Measurements from ENCODE around the gene CEP72. TPM values are rescaled to one million over a fixed set of nuclear protein-coding genes. Genes with fewer than 3 reads are reported as not detected.
"Not testable (repeated sequence)": the region's sequence is repeated elsewhere in the genome, so short reads cannot be mapped to it uniquely, and the experiment has no call there.

The CEP72 gene
- total and polyA plus RNA-seq, 2 of the 13 experiments (the other 11 are each of a cell fraction or from before 2014, with no cell fraction given) = 3.4 to 9.4 TPM

DNA sequence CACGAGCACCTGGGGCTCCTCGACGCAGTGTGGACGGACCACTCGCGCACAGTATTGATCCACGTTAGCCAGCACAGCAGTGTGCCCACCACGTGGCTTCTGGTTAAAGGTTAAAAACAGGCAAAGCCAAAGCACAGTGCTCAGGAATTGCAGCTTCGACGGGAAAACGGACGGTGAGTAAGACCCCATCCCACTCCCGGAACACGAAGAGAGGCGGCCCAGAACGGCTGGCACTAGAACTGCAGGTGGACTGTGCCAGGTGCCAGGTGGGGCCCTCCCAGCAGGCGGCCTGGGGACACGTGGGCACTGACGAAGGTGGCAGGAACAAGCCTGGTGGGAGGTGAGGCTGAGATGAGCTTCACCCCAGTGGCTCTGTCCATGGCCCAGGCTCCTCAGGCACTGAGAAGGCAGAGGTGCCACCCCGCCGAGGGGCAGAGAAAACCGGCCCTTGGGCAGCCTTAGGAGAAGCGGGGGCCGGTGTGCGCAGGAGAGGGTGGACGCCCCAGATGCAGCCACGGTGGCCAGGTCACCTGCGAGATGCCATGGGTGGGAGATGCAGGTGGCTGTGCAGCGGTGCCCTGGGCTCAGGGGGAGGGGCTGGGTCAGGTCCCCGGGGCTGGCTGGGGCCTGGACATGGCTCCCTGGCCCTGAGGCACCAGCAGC, 76.3 kb downstream of the CEP72 start:
- BruUV-seq (replicated peaks); H3K36me3 ChIP-seq (replicated peaks in 1 of 2; ENCODE audit: control insufficient read depth in 1 of 2, insufficient read depth in 2 of 2, low read length in 2 of 2); intact Hi-C loops (cut with micrococcal nuclease; ENCODE audit: unreplicated experiment); H3K9ac ChIP-seq (ENCODE audit: insufficient read depth, low read depth, low read length); FAIRE-seq; H3K79me2 ChIP-seq (ENCODE audit: insufficient read depth, low read length); ATAC-seq; H3K9me3 ChIP-seq (ENCODE audit: low read length); H4K20me1 ChIP-seq (ENCODE audit: insufficient read depth, low read length); H2AFZ ChIP-seq (ENCODE audit: low read length); DNase-seq (ENCODE audit: low spot score); H3K27ac ChIP-seq (ENCODE audit: extremely low read length, insufficient read depth, low read length); H3K4me1 ChIP-seq (ENCODE audit: insufficient read depth, low read length); H3K4me3 ChIP-seq (replicated peaks in 1 of 3; ENCODE audit: insufficient read depth in 1 of 3, low read depth in 2 of 3, low read length in 3 of 3); POLR2A ChIA-PET; CTCF ChIA-PET (ENCODE audit: low intra/inter-chr PET ratio, low total read pairs); H3K4me2 ChIP-seq (ENCODE audit: low read depth, low read length): not testable (repeated sequence)
- 21% methylated on average over 14 of the region's 30 CpGs for WGBS (ENCODE audit: low lambda C conversion rate)
- peaks cover 4 to 23% of the 10 kb centered on the region in 2 experiments; a peak in 4 of 5 replicates for H3K27me3 ChIP-seq (ENCODE audit: control insufficient read depth in 1 of 2, insufficient read depth in 2 of 2, low read length in 2 of 2)
- in situ Hi-C loops (cut with HindIII; ENCODE audit: extremely low pct_ligation_motif_present, low pct_unique_long_range_greater_than_20kb) = loop anchor here (10.0 kb wide), 1 partner anchor 86 kb away; no protein-coding TSS in a partner anchor

DNA sequence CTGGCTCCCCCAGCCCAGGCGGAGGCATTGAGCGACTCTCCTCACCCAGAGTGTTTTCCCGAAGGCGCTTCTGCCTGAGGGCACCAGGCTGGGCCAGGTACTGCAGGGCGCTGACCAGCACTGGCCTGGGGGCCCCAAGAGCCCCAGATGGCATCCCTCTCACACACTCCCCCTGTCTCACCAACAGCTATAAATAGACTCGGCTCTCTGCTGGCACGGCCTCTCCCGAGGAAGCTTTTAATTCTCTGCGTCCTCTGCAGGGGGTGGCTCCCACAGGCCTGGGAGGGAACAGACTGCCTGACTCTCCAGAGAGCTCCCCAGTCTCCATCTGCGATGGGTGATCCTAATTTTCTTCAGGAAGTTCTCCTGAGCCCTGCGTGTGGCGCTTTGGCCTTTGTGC, 78.2 kb downstream of the CEP72 start:
- in situ Hi-C loops (cut with HindIII; ENCODE audit: extremely low pct_ligation_motif_present, low pct_unique_long_range_greater_than_20kb); H4K20me1 ChIP-seq (ENCODE audit: insufficient read depth, low read length); H3K4me1 ChIP-seq (ENCODE audit: insufficient read depth, low read length); H3K9ac ChIP-seq (ENCODE audit: insufficient read depth, low read depth, low read length); BruUV-seq (replicated peaks); H3K4me3 ChIP-seq (replicated peaks in 1 of 3; ENCODE audit: insufficient read depth in 1 of 3, low read depth in 2 of 3, low read length in 3 of 3); H3K27ac ChIP-seq (ENCODE audit: extremely low read length, insufficient read depth, low read length); H3K79me2 ChIP-seq (ENCODE audit: insufficient read depth, low read length); H3K9me3 ChIP-seq (ENCODE audit: low read length); H2AFZ ChIP-seq (ENCODE audit: low read length); H3K36me3 ChIP-seq (replicated peaks in 1 of 2; ENCODE audit: control insufficient read depth in 1 of 2, insufficient read depth in 2 of 2, low read length in 2 of 2); DNase-seq (ENCODE audit: low spot score); H3K4me2 ChIP-seq (ENCODE audit: low read depth, low read length); intact Hi-C loops (cut with micrococcal nuclease; ENCODE audit: unreplicated experiment); CTCF ChIA-PET (ENCODE audit: low intra/inter-chr PET ratio, low total read pairs); POLR2A ChIA-PET: not testable (repeated sequence)
- H3K27me3 ChIP-seq (ENCODE audit: control insufficient read depth in 1 of 2, insufficient read depth in 2 of 2, low read length in 2 of 2) = peaks cover 0 to 11% of the 10 kb centered on the region in 2 experiments; a peak in 2 of 5 replicates
- WGBS (ENCODE audit: low lambda C conversion rate) = no CpG with 5 or more reads among the region's 12 CpGs
- FAIRE-seq (peak; percentile 36), ATAC-seq (peak; percentile 44)

DNA sequence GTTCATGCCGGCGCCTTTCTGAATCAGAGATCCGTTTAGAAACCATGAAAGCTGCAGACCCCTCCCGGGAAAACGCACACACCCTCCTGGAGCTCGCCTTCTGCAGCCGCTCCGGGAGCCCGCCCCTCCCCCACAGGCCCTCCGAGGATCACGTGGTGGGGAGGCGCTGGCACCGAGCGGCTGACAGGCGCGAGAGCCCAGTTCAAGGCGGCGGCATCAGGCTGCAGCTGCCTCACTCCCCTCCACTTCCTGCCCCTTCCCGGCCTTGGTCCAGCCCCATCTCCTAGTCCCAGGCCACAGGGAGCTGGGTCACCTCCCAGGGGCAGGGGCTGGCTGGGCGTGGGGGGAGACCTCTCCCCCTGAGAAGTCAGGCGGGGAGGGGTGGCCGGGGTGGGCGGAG, 78.9 kb downstream of the CEP72 start:
- H3K4me1 ChIP-seq (ENCODE audit: insufficient read depth, low read length); H3K27ac ChIP-seq (ENCODE audit: extremely low read length, insufficient read depth, low read length); H4K20me1 ChIP-seq (ENCODE audit: insufficient read depth, low read length); ATAC-seq; POLR2A ChIA-PET; H3K9ac ChIP-seq (ENCODE audit: insufficient read depth, low read depth, low read length); H3K4me2 ChIP-seq (ENCODE audit: low read depth, low read length); H3K27me3 ChIP-seq (ENCODE audit: control insufficient read depth in 1 of 2, insufficient read depth in 2 of 2, low read length in 2 of 2); CTCF ChIA-PET (ENCODE audit: low intra/inter-chr PET ratio, low total read pairs); in situ Hi-C loops (cut with HindIII; ENCODE audit: extremely low pct_ligation_motif_present, low pct_unique_long_range_greater_than_20kb); BruUV-seq (replicated peaks); H3K79me2 ChIP-seq (ENCODE audit: insufficient read depth, low read length); FAIRE-seq; intact Hi-C loops (cut with micrococcal nuclease; ENCODE audit: unreplicated experiment); H3K9me3 ChIP-seq (ENCODE audit: low read length); H3K36me3 ChIP-seq (replicated peaks in 1 of 2; ENCODE audit: control insufficient read depth in 1 of 2, insufficient read depth in 2 of 2, low read length in 2 of 2); DNase-seq (ENCODE audit: low spot score); H2AFZ ChIP-seq (ENCODE audit: low read length); H3K4me3 ChIP-seq (replicated peaks in 1 of 3; ENCODE audit: insufficient read depth in 1 of 3, low read depth in 2 of 3, low read length in 3 of 3): not testable (repeated sequence)
- no CpG with 5 or more reads among the region's 23 CpGs for WGBS (ENCODE audit: low lambda C conversion rate)

All from HepG2 (cell line).